Osteoblast (primary cell): ENCODE measurements around the gene PIP5KL1. TPM values are rescaled to one million over a fixed set of nuclear protein-coding genes. Genes with fewer than 3 reads are reported as not detected.

ENCODE experiments used
- DNase-seq: peaks from one replicate; pipeline ENCODE4 v3.0.0; 2011; ENCODE audit warnings: low spot score, mixed read lengths; ENCODE audit not compliant: insufficient read length; ENCODE audit errors: missing footprints
- H2AFZ ChIP-seq: 2 replicates; pipeline ENCODE4 v1.6.0; 2011; ENCODE audit warnings: mild to moderate bottlenecking, low read length
- H3K27ac ChIP-seq: 2 replicates; pipeline ENCODE4 v1.5.1; 2011; ENCODE audit warnings: mild to moderate bottlenecking, low read depth, low read length, moderate library complexity
- H3K27me3 ChIP-seq: 2 replicates; pipeline ENCODE4 v1.6.0; 2012; ENCODE audit warnings: mild to moderate bottlenecking, control low read depth, inconsistent platforms, low read length, moderate library complexity; ENCODE audit not compliant: insufficient read depth
- H3K36me3 ChIP-seq: 2 replicates; pipeline ENCODE4 v1.5.1; 2011; ENCODE audit warnings: mild to moderate bottlenecking, low read length, control low read depth, moderate library complexity; ENCODE audit not compliant: insufficient read depth
- H3K4me1 ChIP-seq: 2 replicates; pipeline ENCODE4 v1.5.1; 2011; ENCODE audit warnings: mild to moderate bottlenecking, low read length, control low read depth, moderate library complexity; ENCODE audit not compliant: insufficient read depth
- H3K4me2 ChIP-seq: 2 replicates; pipeline ENCODE4 v1.6.0; 2011; ENCODE audit warnings: mild to moderate bottlenecking, low read length; ENCODE audit not compliant: insufficient read depth
- H3K4me3 ChIP-seq: fragments of 200-600 bp; sonication (generic); 3 replicates; pipeline ENCODE4 v1.5.1; 2012; ENCODE audit warnings: mild to moderate bottlenecking, low read length, inconsistent platforms; ENCODE audit not compliant: insufficient read depth
- H3K79me2 ChIP-seq: 2 replicates; pipeline ENCODE4 v1.6.0; 2012; ENCODE audit warnings: mild to moderate bottlenecking, low read length, control low read depth, inconsistent platforms; ENCODE audit not compliant: insufficient read depth
- H3K9me3 ChIP-seq: 2 replicates; pipeline ENCODE4 v1.5.1; 2011; ENCODE audit warnings: low read depth, low read length, control low read depth
- H4K20me1 ChIP-seq: 2 replicates; pipeline ENCODE4 v1.6.0; 2012; ENCODE audit warnings: mild to moderate bottlenecking, low read length, control low read depth; ENCODE audit not compliant: insufficient read depth
- total RNA-seq: library from RNA; depleted of rRNA; stranded (reverse); fragments of >200 nt; gene quantifications from 2 replicates; pipeline ENCODE4 v1.2.3, GENCODE V29; 2012
- TF ChIP-seq, protein P1 (sequence below): IDR thresholded peaks from 2 replicates; pipeline ENCODE4 v1.5.1; 2011; ENCODE audit warnings: mild to moderate bottlenecking, low read depth, low read length, moderate library complexity; ENCODE audit errors: extremely low read depth

The PIP5KL1 gene
- total RNA-seq, 1 donor: 2.2 TPM

DNA sequence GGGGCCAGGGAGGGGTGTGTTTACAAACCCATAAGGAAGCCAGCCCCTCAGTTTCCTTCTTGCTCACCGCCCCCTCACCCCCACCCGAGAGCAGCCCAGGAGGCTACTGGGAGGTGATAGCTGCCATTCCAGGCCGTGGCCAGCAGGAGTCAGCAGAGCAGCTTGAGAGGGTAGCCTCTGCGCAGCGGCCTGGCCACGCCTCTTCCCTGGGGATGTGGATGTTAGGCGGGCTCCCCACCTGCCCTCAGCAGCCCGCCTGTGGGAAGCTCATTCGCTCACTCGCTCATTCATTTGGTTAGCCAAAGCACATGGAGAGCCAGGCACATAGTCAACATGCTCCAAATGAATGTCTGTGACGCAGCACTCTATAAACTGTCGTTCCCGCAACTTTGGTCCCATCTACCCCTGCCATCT is 13.2 kb upstream of the PIP5KL1 start:
- Histone ChIP-seq H3K36me3 (peaks cover 25% of the 10 kb centered on the region), H3K4me3 (no peak overlapping the region), H3K9me3 (no peaks in the 10 kb centered on the region), H3K4me1 (peaks cover 3% of the 10 kb centered on the region), H3K79me2 (peaks cover 25% of the 10 kb centered on the region), H3K27me3 (no peaks in the 10 kb centered on the region), H3K4me2 (no peak overlapping the region), H4K20me1 (peaks cover 19% of the 10 kb centered on the region), H3K27ac (no peak overlapping the region), H2AFZ (no peak overlapping the region)
- TF ChIP-seq, protein P1, sequence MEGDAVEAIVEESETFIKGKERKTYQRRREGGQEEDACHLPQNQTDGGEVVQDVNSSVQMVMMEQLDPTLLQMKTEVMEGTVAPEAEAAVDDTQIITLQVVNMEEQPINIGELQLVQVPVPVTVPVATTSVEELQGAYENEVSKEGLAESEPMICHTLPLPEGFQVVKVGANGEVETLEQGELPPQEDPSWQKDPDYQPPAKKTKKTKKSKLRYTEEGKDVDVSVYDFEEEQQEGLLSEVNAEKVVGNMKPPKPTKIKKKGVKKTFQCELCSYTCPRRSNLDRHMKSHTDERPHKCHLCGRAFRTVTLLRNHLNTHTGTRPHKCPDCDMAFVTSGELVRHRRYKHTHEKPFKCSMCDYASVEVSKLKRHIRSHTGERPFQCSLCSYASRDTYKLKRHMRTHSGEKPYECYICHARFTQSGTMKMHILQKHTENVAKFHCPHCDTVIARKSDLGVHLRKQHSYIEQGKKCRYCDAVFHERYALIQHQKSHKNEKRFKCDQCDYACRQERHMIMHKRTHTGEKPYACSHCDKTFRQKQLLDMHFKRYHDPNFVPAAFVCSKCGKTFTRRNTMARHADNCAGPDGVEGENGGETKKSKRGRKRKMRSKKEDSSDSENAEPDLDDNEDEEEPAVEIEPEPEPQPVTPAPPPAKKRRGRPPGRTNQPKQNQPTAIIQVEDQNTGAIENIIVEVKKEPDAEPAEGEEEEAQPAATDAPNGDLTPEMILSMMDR: peak; percentile 86
- peak; percentile 98 for DNase-seq

DNA sequence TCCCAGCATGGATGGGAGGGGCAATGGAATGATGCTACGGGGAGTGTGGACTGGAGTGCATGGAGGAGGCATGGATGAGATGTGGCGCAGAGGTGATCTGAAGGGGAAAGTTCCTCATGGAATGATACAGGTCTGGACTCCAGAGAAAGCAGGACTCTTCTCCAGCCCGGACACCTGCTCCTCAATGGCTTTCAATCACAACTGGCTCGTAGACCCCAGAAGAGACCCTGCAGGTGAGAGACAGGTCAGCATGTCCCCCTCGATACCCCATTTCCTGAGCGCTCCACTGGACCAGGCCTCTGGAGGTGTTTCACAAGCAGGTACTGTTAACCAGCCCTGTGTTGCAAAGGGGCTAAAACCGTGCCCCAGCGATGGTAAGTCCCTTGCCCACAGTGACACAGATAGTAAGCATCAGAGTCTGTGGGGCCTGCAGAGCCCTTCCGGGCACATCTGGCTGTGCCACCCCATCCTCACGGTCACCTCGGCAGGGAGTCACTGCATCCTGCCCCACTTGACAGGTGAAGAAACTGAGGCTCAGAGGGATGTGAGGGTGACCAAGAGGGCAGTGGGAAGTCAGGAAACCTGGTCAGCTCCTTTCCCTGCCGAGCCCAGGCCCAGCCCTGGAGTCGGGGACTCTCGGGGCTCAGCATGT is 12.6 kb upstream of the PIP5KL1 start:
- Histone ChIP-seq H3K27ac (no peak overlapping the region), H4K20me1 (peaks cover 19% of the 10 kb centered on the region), H2AFZ (no peak overlapping the region), H3K4me2 (no peak overlapping the region), H3K36me3 (peaks cover 25% of the 10 kb centered on the region), H3K79me2 (peaks cover 20% of the 10 kb centered on the region), H3K9me3 (no peaks in the 10 kb centered on the region), H3K4me1 (peaks cover 5% of the 10 kb centered on the region), H3K27me3 (no peaks in the 10 kb centered on the region), H3K4me3 (no peak overlapping the region)
- peak; percentile 15 for DNase-seq
- TF ChIP-seq, protein P1: no peak

DNA sequence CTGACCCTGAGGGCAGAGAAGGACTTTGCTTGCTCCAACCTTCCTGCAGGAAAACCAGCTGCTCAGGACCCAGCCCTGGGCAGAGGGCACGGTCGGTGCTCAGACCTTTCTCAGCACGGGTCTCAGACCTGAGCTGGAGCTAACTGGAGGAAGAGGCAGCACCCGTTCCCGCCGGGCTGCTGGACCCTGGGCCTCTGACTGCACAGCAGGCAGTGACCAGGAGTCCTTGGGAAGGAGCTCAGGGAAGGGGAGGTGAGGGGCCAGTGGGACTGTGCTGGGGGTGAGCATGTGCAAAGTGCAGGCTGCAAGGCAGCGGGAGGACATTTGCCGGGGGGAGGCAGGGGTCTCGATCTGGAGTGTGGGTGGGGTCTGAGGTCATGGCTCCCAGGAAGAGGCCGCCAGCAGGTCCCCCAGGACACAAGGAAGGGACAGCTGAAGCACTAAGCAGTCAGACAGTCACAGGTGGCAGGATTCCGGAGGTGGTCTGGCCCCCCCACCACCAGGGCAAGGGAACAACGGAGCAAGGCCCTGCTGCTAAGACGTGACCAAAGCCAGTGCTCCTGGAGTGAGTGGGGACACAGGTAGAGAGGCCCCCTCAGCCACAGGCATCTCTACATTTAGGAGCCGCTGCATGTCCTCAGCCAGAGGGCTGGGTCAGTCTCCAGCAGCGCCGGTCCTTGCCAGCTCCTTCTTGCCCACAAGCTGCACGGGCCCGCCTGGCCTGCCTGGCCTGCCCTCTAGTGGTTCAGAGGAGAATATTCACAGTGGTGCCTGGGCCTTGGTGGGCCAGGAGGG is 11.8 kb upstream of the PIP5KL1 start:
- Histone ChIP-seq H3K79me2 (peaks cover 20% of the 10 kb centered on the region), H3K27me3 (no peaks in the 10 kb centered on the region), H3K36me3 (peaks cover 23% of the 10 kb centered on the region), H3K4me2 (no peak overlapping the region), H3K27ac (no peak overlapping the region), H3K4me3 (no peak overlapping the region), H4K20me1 (peaks cover 15% of the 10 kb centered on the region), H2AFZ (no peak overlapping the region), H3K4me1 (peaks cover 9% of the 10 kb centered on the region), H3K9me3 (no peaks in the 10 kb centered on the region)
- TF ChIP-seq, protein P1: peak; percentile 81
- DNase-seq: peak; percentile 95

DNA sequence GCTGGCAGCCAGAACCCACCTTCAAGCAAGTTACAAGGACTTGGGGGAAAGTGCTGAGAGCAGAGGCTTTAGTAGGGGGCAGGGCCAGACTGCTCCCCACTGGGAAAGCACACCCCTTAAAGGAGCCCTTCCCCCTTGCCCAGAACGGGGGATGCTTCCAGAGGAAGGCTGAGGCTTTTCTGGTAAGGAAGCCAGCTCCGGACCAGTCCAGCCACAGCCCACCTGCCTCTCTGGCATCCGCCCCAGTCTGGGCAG is 11.3 kb upstream of the PIP5KL1 start:
- peaks cover 14% of the 10 kb centered on the region for H4K20me1 ChIP-seq
- H3K4me2 ChIP-seq: no peak overlapping the region
- H3K27me3 ChIP-seq: no peaks in the 10 kb centered on the region
- H3K4me3 ChIP-seq: no peak overlapping the region
- H2AFZ ChIP-seq: no peak overlapping the region
- H3K27ac ChIP-seq: no peak overlapping the region
- H3K4me1 ChIP-seq: peaks cover 14% of the 10 kb centered on the region
- H3K79me2 ChIP-seq: peaks cover 23% of the 10 kb centered on the region
- H3K36me3 ChIP-seq: peaks cover 22% of the 10 kb centered on the region
- TF ChIP-seq, protein P1: no peak
- no peaks in the 10 kb centered on the region for H3K9me3 ChIP-seq
- DNase-seq: no peak
